HG03442 (cell line): ENCODE results near the gene MYNN.
"Not testable (repeated sequence)": the region's sequence is repeated elsewhere in the genome, so short reads cannot be mapped to it uniquely, and the experiment has no call there.

Experiments used
- ATAC-seq: cut with Tn5 transposase; IDR thresholded peaks from one replicate; pipeline ENCODE4 v1.9.1; 2021; ENCODE audit warnings: mild to moderate bottlenecking, moderate library complexity; ENCODE audit not compliant: unreplicated experiment

MYNN gene

DNA sequence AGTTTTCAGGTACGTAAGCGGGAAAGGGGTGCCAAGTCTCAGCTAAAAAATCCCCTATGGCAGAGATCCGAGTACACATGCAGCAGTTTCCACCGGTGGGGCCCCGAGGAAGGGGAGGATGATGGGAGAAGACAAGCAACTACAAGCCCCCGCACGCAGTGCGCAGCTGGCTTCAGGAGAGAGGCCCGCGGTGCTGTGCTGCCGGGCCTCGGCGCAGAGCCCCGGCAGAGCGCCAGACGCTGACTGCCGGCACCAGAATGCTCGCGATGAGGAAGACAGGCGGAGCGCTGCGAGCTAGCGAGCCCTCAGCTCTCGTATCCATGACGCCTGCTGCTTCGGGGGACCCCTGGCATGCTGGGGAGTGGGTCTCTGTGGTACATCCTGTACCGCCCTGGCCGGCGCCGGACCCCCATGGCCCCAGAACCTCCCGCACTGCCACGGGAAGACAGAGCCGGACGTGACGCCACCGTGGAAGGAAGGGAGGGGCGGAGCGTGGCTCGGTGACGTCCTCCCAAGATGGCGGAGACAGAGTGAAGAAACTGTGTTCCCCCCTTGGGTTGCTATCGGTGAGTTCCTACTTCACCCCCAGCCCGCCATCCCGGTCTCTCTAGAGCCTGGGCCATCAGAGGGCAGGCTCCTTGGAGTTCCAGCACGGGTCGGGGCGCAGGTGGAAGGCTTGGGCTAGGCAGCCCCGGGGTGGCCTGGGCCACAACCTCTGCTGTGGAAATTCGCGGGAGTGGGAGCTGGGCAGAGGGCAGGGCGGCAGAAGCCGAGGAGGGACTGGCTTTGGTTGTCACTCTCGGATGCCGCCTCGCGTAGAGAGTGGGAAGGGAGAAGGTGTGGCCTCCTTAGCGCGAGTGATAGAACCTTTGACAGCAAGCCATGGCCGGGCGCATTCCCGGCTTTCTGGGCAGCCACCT lies at the start of gene MYNN:
Gene MYNN, plus strand, starts transcription at position 500 of the 920 bp plus-strand sequence. CDS start 900 bp downstream, outside the sequence.
- ATAC-seq: peak; percentile 79

DNA sequence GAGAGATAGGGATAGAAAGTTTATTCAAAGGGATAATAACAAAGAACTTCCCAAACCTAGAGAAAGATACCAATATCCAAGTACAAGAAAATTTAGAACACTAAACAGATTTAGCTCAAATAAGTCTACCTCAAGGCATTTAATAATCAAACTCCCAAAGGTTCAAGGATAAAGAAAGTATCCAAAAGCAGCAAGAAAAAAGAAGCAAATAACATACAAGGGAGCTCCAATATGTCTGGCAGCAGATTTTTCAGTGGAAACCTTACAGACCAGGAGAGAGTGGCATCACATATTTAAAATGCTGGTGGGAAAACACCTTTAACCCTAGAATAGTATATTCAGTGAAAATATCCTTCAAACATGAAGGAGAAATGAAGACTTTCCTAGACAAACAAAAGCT lies 41.3 kb upstream of the MYNN start:
- ATAC-seq: not testable (repeated sequence)

DNA sequence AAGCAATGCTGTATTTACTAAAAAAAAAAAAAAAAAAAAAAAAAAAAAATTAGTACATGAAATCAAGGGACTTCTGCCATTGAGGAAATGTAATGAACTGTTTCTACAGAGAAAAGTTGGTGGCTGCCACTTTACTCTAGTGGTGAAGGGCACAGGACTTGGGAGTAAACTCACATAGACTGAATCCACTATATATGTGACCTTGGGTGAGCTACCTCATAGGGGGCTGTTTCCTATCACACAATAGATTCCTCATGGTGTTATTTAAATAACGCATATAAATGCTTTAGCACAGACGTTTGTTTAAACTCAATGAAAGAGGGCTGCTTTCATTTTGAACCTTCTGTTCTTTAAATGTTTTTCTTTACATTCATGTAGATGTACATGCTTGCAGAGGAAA lies 34.1 kb upstream of the MYNN start:
- ATAC-seq: no peak

DNA sequence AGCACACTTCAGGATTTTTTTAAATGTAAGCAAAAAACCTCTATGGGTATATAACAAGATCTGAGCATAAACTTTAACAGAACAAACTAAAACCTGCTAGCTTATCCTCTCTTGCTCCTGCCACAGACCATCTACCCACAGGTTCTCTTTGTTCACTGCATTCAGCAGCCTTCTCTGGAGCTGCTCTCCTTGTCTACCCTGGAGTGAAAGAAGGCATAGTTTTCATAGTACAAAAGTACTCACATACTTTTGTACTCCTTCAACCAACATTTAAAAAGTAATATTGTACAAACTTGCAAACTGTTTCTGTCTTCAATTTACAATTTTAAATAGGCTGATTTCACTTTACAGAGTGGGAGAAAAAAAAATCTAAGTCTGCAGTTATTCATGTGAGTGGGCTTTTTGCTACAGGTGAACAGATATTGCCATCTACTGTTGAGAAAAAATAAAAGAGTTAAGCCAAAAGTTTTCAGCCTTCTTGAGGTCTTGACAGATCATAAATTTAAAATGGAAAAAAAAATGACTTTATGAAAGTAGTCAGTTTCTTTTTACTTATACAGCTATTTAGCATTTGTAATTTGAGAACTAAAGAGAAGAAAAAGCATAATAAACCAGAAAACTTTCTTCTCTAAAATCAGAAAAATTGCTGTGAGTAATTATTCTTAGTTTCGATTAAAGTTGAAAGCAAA lies 28.7 kb upstream of the MYNN start:
- no peak for ATAC-seq

DNA sequence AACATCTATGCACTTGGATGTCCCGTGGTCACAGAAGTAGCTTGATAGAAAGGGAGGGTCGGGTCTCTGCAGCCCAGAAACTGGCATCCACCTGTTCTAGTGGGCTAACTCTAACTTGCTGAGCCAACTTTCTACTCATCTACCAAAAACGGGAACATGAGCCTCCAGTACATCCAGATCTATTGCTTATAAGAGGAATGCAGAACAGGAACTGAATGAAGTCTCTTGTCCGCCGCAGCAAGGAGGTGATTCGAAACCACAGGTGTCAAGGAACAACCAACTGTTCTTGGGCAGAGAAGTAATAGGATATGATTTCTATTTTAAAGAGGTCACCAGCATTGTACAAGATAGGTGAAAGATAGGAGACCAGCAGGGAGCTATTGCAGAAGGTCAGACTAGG lies 26.3 kb upstream of the MYNN start:
- no peak for ATAC-seq

DNA sequence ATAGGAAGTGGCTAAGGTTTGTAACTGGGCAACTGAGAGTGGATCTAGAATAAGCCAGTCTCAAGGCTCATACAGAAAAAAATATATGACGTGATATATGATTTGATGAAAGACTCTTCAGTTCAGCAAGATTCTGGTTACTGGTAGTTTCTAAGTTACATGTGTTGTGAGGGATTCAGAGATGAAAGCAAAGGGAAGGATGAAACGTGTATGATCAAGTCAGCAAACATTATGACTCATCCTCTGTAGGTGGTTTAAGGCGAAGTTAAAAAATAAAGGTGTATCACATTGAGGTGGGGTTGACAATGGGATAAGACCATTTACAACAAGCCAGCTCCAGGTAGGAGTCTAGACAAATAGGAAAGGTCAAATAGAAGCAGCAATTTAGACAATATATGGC lies 24.5 kb upstream of the MYNN start:
- ATAC-seq: peak; percentile 56

DNA sequence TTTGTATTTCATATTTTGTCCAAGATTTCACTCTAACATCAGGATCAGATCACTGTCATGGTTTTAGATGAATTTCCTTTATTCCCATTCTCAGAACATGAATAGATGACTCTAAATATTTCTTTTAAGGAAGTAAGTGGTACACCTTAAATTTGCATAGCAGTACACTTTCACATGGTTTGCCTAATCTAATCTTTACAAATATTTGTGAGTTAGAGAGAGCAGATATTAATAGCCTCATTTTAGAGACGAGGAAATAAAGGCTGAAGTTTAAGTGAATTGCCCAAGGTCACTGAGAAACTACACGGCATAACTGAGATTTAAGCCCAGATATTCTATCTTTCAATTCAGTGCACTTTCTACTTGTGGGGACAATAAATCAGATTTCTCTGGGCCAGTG lies 22.5 kb upstream of the MYNN start:
- ATAC-seq: no peak

DNA sequence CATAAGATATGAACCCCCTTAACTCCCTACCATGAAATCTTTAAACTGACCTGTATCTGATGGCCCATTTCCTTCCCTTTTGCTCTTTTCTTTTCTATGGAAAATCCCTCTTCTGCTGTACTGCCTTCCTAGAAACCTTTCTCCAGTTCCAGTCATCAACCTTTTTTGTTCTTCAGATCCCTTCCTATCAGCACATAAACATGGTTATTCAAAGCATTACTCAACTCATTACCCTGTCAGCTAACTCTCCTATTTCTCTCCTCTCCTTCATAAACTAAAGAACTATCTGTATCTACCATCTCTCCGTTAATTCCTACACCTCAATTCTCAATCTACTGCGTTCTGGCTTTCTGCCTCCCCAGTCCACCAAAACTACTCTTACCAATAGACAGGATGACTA lies 21.3 kb upstream of the MYNN start:
- no peak for ATAC-seq

DNA sequence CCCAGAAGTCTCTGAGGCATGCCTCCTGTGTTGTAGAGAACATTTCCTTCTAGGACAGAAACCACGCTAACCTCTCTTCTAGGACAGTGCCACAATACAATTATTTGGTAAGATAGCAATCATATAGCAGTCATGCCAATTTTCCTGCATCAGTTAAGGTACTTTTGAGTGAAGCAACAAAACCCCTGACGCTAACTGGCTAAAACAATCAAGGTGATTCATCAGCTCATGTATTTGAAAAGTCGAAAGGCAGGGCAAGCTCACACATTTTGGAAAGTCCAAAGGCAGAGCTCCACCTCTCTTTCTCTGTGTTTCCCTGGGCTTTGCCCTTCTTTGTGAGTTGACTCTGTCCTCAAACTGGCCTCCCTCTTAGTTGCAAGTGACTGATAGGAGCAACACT lies 18.5 kb upstream of the MYNN start:
- no peak for ATAC-seq

DNA sequence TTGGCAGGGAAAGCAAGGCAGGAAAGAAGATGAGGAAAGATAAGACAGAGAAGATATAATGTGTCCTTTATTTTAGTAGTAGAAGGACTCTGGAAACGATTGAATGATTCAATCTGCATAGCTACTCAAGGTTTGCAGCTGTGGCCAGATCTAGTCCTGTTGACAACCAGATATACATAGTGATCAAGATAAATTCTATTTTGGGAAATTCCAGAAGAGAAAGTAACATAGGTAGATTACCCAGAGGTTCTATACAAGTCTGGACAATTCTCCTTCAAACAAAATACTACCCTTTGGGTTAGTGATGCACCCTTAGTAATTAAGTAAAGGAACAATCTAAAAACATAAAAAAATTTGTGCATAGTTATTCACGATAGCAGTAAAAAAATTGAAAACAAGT lies 17.7 kb upstream of the MYNN start:
- ATAC-seq: no peak

DNA sequence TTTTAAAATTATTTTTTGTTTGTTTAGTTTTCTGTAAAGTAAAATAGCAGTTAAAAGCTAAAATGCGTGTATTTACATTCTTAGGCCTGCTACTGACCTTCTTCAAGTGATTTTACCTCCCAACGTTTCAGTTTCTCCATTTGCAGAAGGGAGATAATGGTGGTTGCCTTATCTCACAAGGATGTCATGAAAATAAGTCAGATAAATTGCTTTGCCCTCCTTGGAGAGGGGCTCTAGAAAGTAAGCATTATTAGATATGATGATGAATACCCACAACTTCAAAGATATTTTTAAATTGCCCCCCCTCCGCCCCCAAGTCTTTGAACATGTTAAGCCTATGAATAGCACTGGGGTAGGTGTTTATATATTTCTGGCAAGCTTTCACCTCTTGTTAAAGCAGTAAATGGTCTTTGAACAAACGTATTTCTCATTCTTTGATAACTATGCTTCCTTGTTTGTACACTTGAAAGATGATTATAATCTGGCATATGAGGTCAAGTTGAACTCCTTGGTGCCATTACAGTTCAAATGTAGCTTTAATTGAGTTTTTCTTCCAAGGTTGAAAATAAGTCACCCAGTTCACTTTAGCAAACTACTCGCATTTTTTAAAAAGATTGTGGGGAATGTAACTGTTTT lies 14.7 kb upstream of the MYNN start:
- no peak for ATAC-seq

DNA sequence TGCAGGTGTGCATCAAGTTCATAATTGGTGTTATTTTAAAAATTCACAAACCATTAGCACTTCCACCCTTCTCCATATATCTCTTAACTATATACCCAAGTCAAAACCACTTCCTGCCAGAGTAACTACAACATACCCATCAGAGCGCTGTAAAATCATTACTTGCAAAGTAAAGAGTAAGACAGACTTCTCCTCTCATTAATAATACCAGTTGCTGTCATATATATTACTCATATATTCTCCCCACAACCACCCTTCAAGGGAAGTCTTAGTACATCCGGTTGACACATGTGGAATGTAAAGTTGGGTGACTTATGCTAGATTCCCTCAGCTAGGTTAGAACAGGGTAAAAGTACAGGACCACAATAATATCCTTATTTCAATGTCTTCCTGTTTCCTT lies 13.9 kb upstream of the MYNN start:
- ATAC-seq: peak; percentile 55

DNA sequence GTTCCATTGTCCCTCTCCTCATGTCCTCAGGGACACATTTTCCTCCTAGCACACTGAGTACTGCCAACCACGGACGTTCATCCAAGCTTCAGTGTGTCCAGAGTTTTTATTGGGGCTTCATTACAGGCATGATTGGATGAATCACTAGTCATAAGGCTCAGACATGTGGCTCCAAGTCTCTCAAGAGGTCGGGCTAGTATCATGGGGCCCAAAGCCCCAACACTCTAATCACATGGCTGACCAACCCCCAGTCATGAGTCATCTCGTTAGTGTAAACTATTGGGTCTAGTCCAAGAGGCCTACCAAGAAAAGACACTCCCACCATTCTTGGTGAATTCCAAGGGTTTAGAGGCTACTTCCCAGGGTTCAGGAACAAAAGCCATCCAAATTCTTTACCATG lies 12.7 kb upstream of the MYNN start:
- ATAC-seq: no peak

DNA sequence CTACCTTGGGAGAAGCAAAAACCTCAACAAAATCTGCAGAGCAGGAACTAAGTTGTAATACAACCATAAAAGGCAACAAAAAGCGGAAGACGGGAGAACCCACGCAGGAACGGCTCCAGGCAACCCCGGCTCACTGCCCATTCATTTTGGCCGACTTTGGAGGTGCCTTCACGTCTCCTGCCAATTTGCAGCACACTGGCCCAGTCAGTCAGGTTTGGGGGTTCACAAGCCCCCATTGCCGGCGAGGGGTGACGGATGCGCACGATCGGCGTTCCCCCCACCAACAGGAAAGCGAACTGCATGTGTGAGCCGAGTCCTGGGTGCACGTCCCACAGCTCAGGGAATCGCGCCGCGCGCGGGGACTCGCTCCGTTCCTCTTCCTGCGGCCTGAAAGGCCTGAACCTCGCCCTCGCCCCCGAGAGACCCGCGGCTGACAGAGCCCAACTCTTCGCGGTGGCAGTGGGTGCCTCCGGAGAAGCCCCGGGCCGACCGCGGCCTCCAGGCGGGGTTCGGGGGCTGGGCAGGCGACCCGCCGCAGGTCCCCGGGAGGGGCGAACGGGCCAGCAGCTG lies 8.8 kb upstream of the MYNN start:
- peak; percentile 36 for ATAC-seq

DNA sequence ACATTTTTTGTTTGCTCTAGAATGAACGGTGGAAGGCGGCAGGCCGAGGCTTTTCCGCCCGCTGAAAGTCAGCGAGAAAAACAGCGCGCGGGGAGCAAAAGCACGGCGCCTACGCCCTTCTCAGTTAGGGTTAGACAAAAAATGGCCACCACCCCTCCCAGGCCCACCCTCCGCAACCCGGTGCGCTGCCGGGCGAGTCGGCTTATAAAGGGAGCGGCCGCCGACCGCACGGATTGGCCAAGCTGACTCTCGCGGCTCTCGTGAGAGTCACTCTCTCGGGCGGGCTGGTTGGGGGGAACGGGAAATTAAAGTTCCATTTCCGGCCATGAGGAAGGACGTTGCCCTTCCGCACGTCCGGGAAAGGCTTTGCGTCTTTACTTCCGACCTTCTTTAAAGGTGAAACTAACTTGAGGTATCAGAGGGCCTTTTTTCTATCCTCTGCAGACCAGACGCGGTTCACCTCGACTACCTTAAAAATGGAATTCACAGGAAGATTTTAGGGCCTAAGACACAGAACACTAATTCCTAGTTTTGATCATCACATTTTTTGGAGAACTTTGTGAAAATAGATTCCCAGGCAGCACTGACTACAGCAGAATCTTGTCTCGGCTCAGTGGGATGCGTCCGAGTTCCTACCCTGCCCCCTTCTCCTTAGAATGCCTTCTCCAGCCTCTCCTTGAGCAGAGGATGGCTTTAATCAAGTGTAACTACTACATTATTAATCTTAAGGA lies 8.1 kb upstream of the MYNN start, which contains the start of gene TERC:
Gene TERC, minus strand, starts transcription at position 179 of the 731 bp plus-strand sequence.
- peak; percentile 68 for ATAC-seq

DNA sequence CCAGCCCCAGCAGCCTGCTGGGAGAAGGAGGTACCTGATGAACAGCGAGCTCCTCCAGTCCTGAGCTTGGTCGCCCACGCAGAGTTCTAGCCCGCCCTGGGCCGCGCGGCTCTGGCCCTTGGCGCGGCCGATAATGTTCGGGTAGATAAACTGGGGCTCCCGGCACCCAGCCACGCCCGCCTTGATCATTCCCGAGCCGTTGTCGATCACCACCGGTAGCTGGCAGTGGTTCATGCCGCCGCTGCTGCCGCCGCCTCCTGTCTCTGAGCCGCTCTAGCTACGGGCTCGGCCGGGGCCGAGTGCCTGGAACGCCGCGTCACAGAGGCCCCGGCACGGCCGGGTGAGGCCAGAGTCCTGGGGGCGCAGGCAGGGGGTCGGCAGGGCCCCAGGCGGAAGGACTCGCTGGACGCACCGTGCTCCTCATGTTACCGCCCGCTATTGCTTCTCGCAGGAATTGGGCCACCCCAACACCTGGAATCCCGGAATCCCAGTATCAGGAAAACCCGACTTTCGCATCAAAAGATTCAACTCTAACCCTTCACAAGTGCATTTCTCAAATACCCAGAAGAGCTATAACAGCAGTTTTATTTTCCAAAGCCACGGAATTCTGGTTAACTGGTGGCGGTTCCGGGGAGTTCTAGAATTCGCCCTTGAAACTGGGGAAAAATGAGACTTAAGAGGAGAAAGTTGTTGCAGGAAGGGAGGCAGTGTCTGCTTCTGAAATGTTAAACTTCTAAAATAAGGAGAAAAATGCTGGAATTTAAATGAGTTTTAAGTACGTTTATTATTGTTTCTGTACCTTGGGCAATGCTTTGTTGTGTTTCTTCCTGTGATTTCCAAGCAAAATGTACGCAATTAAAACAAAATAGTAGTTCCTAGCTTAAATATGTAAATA lies 3.7 kb upstream of the MYNN start, which contains the start of gene ACTRT3:
Gene ACTRT3, minus strand, starts transcription at position 275 of the 895 bp plus-strand sequence. Its CDS starts 41 bp downstream, at position 234.
- ATAC-seq: peak; percentile 28

DNA sequence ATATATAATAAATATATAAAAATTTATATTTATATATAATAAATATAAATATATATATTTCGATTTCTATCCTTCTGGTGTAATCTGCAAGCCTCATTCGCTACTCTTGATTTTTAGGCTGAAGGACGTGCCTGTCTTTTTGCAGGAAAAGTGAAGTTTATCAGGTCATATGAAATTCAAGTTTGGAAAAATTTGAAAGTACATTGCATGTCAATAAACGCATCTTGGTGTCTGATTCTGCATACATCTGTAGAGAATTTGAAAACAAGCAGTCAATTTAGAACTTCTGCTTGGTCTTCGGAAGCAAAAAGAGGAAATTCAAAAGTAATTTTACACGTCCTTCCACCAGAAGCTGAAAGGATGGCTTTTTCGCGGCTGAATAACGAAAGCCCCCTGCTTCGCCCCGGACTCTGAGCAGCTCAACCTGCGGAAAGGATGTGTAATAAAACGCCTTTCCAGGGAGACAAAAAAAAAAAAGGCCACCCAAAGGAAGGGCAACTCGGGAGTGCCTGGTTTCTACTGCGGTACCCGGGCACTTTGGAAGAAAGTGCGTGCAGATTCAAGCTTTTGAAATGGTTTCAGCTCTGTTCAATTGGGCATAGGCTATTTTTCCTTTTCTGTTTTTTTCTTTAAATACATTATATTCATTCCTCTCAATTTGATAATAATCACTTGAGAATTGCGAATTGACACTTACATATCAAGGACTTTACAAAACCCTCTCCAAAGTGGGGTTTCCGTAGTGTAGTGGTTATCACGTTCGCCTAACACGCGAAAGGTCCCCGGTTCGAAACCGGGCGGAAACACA lies 1.5 kb upstream of the MYNN start:
- no peak for ATAC-seq

DNA sequence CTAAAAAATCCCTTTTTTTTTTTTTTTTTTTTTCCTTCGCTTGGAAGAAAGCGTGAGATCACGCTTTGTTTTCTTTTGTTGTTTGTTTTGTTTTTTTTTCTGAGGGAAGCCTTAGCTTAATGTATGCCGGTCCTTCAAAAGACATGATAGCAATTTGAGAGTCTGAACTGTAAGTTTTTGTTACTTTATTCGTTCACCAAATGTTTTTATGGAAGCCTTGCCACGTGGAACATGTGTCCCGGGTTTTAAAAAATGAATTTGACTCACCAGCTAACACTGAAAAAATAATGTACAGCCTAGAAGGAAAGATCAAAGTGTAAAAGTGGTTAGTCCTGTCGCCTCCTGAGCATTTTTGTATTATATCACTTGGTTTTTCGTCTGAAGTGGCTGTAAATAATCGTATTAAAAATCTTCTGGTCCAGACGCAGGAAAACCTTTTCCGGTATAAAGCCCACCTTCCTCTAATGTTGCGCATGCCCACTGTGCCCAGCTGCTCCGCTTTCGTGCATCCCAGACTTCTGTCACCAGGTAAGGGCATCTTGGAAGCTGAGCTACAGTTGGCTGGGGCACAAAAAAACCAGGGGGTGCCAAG lies 795 bp upstream of the MYNN start:
- peak; percentile 9 for ATAC-seq
